ENCODE data around the gene CASZ1.

CASZ1 gene

GRCh38 chr1:10793129-10793651 is 3.3 kb downstream of the CASZ1 start:
- no peak for DNase-seq (ENCODE audit: low read depth in 2 of 2)

- DNase-seq (ENCODE audit: low read depth in 2 of 2) = no peak
These were observed 5.1 kb downstream of the CASZ1 start for GRCh38 chr1:10791105-10791951.

GRCh38 chr1:10789803-10790702 is 6.4 kb downstream of the CASZ1 start:
- DNase-seq (ENCODE audit: low read depth in 2 of 2) = no peak

DNA sequence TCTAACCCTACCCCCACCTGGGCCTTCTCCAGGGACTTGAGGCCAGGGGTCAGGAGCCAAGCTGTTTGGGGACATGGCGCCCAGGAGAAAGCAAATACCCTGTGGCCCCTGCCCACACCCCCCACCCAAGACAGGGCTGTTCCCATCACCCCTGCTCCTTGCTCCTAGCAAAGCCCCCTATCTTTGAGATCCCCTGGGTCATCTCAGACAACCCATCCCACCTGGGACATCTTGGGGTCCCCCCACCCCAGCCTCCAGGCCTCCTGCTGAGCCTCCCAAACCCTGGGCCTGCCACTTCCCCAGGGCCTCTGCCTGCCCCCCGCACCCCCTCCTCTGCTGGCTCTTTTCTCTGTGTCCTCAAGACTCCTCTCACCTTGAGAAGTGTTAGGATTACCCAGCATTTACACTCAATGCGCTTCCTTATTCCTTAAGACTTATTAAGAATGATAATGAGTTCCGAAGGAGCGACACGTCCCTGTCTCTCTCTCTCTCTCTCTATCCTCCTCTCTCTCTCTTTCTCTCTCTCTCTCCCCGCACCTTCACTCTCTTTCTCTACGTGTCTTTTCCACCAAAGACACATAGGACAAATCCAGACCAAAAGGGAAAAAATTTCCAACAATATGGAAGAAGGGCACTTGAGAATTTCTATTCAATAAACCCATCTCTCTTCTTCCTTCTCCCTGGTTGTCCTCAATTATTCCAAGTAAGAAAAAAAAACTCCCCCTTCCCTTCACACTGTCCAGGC is 7.2 kb downstream of the CASZ1 start:
- DNase-seq (ENCODE audit: low read depth in 2 of 2) = no peak

GRCh38 chr1:10788592-10789006 is 7.8 kb downstream of the CASZ1 start:
- DNase-seq (ENCODE audit: low read depth in 2 of 2) = no peak

DNA sequence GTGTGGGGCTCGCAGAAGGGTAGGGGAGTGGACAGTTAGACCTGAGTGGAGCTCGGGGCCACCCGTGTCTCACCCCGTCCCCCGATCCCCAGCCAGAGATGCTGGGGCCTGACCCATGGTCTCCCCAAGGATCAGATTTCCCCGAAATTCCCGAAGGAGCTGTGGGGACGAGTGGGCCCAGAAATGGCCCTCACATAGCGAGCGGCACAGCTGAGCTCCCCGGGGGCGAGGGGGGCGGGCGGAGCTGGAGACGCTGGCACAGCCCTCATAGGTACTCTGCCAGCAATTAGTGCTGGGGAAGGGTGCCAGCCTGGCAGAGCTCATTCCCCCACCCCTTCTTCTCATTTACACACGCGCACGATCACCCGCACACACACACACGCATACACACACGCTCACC is 9.2 kb downstream of the CASZ1 start:
- DNase-seq (ENCODE audit: low read depth in 2 of 2) = no peak

DNA sequence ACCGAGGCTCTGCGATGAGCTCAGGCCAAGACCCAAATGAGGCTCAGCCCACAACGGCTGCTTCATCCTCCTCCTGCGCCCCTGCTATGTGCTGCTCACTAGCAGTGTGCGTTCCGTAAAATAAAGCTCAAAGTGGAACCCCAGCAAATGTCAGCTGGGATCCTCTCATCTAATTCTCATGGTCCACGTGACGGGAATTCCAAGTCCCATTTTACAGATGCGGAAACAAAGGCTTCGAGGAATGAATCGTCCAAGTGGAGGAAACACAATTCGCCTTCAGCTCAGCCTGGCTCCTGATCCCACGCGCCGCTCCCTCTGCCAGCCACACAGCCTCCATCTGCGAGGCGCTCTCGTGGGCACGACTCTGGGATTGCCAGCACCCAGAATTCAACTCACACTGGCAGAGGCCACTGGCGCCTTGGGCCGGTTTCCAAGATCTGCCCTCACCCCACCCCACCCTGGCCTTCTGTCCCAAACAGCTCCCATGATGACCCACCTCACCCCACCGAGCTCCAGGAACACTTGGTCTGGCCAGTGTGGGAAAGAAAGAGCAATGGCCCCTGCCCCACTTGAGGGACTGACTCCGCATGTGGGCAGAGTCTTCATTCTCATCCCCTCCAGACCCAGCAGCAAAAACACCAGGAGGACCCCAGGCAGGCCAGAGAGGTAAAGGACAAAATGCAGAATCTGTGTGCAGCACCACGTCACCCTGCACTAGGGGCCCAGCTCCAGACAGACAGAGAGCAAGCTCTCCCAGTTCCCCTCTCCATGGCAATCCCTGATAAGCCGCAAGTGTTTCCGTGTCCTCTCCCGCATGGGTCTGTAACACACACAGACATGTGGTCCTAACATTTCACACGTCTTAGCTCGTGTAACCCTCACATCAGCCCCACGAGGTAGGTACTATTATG is 10.5 kb downstream of the CASZ1 start:
- no peak for DNase-seq (ENCODE audit: low read depth in 2 of 2)

DNA sequence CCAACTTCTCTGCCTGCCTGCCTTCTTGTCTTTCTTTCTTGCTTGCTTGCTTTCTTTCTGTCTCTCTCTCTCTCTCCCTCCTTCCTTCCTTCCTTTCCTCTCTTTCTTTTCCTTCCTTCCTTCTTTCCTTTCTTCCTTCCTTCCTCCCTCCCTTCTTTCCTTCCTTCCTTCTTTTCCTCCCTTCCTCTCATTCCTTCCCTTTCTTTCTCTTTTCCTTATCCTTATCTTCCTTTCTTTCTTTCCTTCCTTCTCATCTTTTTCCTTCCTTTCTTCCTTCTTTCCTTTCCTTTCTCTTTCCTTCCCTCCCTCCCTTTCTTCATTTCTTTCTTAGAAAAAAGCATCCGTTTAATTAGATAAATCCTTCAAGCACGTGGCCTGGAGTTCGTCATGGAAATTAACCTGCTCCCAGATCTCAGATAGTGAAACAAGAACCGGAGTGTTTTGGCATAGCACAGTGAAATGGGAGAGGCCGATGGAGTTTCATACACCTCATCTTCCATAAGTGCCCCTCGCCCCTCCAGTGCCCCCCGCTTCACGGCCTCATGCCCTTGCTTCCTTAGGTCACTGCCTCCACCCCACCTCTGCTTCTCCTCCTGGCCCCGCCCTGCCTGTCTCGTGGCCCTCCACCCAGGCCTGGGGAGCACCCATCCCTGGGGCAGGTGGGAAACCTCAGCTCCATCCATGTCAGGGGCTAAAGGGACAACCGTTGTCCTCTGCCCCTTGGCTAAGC is 11.3 kb downstream of the CASZ1 start:
- DNase-seq (ENCODE audit: low read depth in 2 of 2) = no peak

DNA sequence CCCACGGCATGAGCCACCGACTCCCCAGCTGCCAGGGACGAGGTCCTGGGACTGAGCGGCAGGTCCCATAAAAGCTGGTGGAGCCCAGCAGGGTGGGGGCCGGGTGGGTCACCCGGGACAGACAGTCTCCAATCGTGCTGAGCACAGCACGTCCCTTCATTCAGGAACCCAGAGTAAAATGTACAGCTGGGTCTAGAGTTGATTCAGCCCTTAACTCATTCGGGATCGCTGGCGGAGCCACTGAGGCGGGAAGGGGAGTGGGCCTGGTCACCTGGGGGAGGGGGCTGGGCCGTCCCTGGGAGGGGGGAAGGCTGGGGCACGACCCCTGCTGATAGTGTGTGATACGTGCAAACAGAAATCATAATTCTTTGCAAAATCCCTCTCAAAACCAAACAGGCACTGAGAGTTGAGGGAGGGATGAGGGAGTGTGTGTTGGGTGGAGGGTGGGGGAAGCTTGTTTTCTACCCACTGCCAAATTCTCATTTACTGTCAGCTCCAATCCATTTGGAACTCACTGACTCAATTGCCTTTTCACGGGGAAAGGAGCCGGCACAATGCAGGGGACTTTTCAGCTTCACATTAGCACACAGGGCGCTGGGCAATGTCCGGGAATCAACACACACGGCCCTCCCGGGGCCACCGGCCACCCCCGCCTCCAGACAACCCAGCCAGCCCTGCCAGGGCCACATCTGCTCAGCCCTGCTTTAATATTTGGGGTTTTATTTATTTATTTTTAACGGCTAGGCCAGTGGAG is 13.8 kb downstream of the CASZ1 start:
- no peak for DNase-seq (ENCODE audit: low read depth in 2 of 2)

GRCh38 chr1:10781137-10781536 is 15.3 kb downstream of the CASZ1 start:
- DNase-seq (ENCODE audit: low read depth in 2 of 2) = no peak

GRCh38 chr1:10779841-10780240 is 16.6 kb downstream of the CASZ1 start:
- no peak for DNase-seq (ENCODE audit: low read depth in 2 of 2)

DNA sequence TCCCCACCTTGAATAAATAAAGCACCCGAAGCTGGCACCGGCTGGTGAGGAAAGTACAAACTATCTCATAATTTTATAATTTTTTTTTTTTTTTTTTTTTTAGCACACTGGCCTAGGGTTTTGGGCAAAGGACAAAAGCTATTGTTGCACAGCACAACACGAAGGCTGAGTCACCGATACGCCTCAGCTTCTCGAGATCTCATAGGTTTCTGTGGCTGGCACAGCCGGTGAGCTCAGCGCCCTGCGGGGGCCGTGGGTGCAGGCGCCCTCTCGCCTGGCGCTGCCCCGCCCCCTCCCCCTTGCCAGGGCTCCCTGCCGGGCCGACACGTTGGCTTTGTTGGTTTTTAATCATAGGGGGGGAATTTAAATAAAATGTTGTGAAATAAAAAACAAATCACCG is 17.2 kb downstream of the CASZ1 start:
- no peak for DNase-seq (ENCODE audit: low read depth in 2 of 2)

GRCh38 chr1:10778640-10779039 is 17.8 kb downstream of the CASZ1 start:
- no peak for DNase-seq (ENCODE audit: low read depth in 2 of 2)

- no peak for DNase-seq (ENCODE audit: low read depth in 2 of 2)
These were observed 18.5 kb downstream of the CASZ1 start for GRCh38 chr1:10777749-10778574.

DNA sequence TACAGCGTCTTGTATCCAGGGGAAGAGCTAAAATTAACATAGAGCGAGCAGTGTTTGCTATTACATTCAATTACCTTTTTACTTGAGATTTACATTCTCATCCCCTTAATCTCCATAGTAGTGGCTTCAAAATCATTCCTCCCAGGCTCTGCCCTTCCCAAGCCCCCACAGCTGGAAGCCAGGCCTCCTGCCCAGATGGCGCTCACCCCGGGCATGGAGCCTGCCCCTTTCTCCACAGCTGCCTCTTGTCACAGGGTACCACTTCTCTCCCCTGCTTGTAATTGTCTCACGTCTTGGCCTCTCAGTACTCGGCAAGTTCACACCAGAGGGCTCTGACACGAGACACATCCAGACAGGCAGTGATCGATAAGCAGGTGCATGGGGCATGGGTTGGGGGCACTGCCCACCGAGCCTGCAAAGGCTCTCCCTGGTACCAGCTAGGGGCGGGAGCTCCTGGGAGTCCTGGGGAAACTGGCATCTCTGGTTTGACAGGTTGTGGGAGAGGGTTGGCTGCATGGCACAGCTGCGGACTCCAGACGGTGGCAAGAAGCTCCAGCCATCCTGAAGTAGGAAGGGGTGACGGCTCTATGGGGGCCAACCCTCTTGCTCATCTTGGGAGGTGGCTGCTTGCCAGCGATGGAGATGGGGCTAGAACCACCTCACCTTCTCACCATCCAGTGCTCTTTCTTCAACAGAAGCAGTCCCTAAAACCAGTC is 20.1 kb downstream of the CASZ1 start:
- no peak for DNase-seq (ENCODE audit: low read depth in 2 of 2)

DNA sequence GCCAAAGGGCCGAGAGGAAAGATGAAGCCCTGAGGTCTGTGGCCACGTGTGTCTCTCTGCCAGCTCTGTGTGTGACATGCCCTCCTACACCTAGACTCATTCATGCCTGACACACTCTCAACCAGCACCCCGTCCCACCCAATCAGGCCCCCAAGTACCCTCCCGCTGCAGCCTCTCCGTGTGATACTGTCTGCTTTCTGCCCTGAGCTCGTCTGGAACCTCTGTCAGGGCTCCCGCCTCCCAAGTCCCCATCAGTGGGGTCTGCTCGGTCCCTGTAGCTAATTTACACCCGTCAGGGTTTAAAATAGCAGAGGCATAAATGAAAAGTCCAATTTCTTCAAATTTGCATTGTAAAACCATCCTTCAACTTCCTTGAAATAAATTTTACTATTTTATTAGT is 20.7 kb downstream of the CASZ1 start:
- no peak for DNase-seq (ENCODE audit: low read depth in 2 of 2)

- DNase-seq (ENCODE audit: low read depth in 2 of 2) = no peak
These were observed 21.7 kb downstream of the CASZ1 start for GRCh38 chr1:10774615-10775310.

All from fibroblast of skin of left quadriceps (primary cell).